Sigmoid colon (tissue), 4 donors: Measurements from ENCODE around the gene ZNF669.

ENCODE experiments used
- CTCF ChIP-seq, 4 experiments: fragments of 450-650 bp in 3 of 4; fragments of 200-600 bp in 1 of 4; IDR thresholded peaks; one replicate each; pipeline ENCODE4 v1.5.1; 2016 to 2019; ENCODE audit warnings: antibody characterized with exemption in 4 of 4, mild to moderate bottlenecking in 3 of 4, moderate library complexity in 2 of 4
- POLR2A ChIP-seq, 2 donors: fragments of 450-650 bp; IDR thresholded peaks; one replicate each; pipeline ENCODE4 v1.6.1; 2016; ENCODE audit warnings: antibody characterized with exemption in 2 of 2, mild to moderate bottlenecking in 2 of 2, moderate library complexity in 2 of 2
- POLR2AphosphoS5 ChIP-seq, 4 donors: sonication (generic); formaldehyde crosslinking; IDR thresholded peaks; one replicate each; pipeline ENCODE4 v1.6.1; 2017; ENCODE audit warnings: antibody characterized with exemption in 4 of 4

GRCh38 chr1:247115545-247115944 is 11.4 kb upstream of the ZNF669 start:
- TF ChIP-seq CTCF (IDR thresholded peaks at IDR 0.05): no peak
- TF ChIP-seq POLR2A (IDR thresholded peaks at IDR 0.05): no peak
- no peak for TF ChIP-seq POLR2AphosphoS5 (IDR thresholded peaks at IDR 0.05)
